Activated T-cell treated with anti-CD3 and anti-CD28 coated beads, Interleukin-2, amount 50 U/mL, for 4 hours (primary cell): ENCODE results near the gene ARTN. TPM values are rescaled to one million over a fixed set of nuclear protein-coding genes. Genes with fewer than 3 reads are reported as not detected.
A peak's percentile ranks its signal among the peaks of the same experiment; 100 is the strongest.

Experiments used
- ATAC-seq, 2 donors: fragments of 200-7000 bp; cut with Tn5 transposase; one replicate each; pipeline ENCODE4 v1.10.0; 2021
- DNase-seq: peaks from one replicate; pipeline ENCODE4 v3.0.0-alpha.2; 2020
- H3K27me3 Mint-ChIP-seq: one replicate; pipeline ENCODE4 v1.8.0; 2021; ENCODE audit warnings: low read depth, mixed read lengths
- H3K36me3 Mint-ChIP-seq: one replicate; pipeline ENCODE4 v1.8.0; 2022; ENCODE audit warnings: mixed read lengths; ENCODE audit not compliant: insufficient read depth
- H3K4me1 Mint-ChIP-seq: one replicate; pipeline ENCODE4 v1.8.0; 2021; ENCODE audit warnings: low read depth, mixed read lengths
- H3K4me3 Mint-ChIP-seq: one replicate; pipeline ENCODE4 v1.8.0; 2021; ENCODE audit warnings: mild to moderate bottlenecking, moderate library complexity, mixed read lengths
- H3K9me3 Mint-ChIP-seq: one replicate; pipeline ENCODE4 v1.8.0; 2021; ENCODE audit warnings: mixed read lengths
- total RNA-seq, 3 donors: library from RNA; stranded (reverse); gene quantifications; one replicate each; pipeline ENCODE4 v1.2.1, GENCODE V29; 2021

ARTN gene
- total RNA-seq, 3 donors from 2014 or later: 0.33 to 0.45 (median 0.40) TPM

DNA sequence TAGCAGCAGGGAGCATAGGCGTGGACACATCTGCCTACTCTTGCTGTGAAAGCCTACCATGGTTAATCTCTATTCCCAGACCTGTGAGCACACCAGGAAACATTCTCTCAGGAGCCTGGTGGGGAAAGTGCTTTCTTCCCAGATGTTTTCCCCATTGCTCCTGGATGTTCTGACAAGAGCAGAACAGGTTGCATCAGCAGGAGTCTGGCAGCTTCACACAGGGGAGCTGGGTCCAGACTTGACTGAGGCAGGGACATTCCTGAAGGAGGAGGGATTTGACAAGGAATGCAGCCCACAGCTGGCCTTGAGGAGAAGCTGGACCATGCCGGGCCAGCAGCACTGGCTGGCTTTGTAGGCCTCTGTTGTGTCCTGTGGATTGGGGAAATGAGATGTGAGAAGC is 21.0 kb upstream of the ARTN start:
- ATAC-seq: no peak
- no peaks in the 10 kb centered on the region for H3K4me1 Mint-ChIP-seq
- DNase-seq: no peak
- H3K4me3 Mint-ChIP-seq: no peak overlapping the region
- H3K9me3 Mint-ChIP-seq: no peaks in the 10 kb centered on the region
- no peaks in the 10 kb centered on the region for H3K27me3 Mint-ChIP-seq
- peaks cover 15% of the 10 kb centered on the region for H3K36me3 Mint-ChIP-seq

DNA sequence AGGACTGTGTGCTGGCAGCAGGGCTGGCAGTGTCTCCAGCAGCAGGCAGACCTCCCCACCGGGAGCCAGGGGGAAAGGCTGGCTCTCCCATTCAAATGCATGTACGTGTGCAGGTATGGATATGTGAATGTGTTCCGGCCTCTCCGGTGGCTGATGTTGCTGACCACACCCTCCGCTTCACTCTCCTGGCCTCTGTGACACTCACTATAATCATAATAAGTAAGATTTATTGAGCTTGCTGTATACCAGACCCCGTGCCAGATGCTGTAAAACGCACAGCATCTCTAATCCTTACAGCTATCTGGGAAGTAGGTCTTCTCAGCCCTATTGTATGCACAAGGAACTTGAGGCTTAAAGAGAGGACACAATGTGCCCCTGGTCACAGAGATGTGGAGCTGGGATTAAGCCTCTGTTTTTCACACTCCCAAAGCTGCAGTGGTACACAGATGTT is 20.5 kb upstream of the ARTN start:
- H3K4me3 Mint-ChIP-seq: no peak overlapping the region
- DNase-seq (no peak), ATAC-seq (no peak)
- H3K36me3 Mint-ChIP-seq: peaks cover 12% of the 10 kb centered on the region
- H3K4me1 Mint-ChIP-seq: no peaks in the 10 kb centered on the region
- no peaks in the 10 kb centered on the region for H3K27me3 Mint-ChIP-seq
- H3K9me3 Mint-ChIP-seq: no peaks in the 10 kb centered on the region

DNA sequence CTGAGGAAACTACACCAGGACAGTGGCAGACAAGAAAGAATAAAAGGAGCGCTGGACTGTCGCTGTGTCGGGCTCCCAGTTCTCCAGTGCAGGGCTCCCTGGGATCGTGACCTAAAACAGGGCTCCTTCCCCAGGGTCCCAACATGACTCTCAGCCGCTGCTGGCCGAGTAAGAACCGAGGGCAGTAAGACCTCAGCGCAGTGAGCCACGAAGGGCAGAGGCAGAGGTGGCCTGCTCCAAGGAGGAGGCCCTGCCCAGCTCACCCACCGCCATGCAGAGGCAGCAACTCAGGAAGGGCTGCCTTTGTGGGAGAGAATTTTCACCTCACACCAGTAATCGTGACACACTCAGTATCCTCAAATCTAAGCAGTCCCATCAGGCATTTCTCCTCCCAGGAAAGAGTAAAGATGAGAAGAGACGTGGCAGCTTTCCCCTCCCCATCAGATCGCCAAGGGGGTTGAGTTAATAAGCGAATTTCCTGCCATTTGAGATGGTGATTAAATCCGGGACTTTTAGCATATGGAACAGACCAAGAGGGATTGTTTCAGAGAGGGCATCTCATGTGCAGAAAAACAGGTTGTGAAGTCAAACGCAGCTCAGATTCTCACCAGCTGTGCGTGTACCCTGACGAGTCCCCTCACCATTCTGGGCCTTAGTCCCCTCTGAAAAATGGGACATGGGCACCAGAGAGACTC is 19.8 kb upstream of the ARTN start:
- ATAC-seq (no peak), DNase-seq (no peak)
- no peaks in the 10 kb centered on the region for H3K27me3 Mint-ChIP-seq
- H3K4me1 Mint-ChIP-seq: no peaks in the 10 kb centered on the region
- H3K9me3 Mint-ChIP-seq: no peaks in the 10 kb centered on the region
- H3K36me3 Mint-ChIP-seq: peaks cover 11% of the 10 kb centered on the region
- H3K4me3 Mint-ChIP-seq: no peak overlapping the region

DNA sequence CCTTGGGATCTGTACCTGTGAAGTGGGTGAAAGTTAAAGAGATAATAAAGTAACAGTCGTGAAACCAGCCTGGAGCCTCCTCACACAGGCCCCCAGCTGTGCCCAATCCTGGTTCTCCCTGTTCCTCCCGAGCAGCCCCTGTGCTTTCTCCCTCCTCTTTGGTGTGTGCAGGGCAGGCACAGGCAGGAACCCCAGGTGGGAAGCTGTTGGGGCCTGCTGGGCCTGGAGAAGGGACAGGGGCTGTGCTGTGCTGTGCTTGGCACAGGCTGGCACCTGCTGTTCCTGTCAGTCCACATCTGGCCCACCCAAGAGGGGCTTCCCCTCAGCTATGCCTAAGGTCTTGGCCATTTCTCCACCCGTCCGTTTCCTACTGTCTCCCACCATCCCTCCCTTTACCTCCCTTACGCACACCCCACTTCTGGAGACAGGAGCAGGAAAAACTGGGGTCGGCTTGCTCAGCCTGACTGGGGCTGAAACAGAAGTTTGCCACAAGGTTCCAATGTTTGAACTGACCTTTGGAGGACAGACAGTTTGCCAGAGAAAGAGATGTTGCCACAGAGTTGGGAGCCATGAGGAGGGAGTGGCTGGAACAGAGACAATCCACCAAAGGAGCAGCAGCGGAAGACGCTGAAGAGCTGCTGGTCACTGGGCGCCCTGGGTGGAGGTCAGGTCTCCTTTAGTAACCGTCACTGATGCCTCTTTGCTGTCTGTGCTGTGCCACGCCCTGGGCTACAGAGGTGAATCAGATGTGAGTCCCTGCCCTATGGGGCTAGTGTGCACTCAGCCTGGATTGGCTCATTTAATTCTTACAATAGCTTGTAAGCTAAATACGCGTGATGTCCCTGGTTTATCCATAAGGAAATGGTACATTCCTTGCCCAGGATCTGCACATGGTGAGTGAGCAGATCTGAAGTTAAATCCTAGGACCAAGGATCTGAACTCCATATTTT is 18.8 kb upstream of the ARTN start:
- Mint-ChIP-seq H3K4me1 (no peaks in the 10 kb centered on the region), H3K4me3 (no peak overlapping the region), H3K9me3 (no peaks in the 10 kb centered on the region), H3K27me3 (no peaks in the 10 kb centered on the region), H3K36me3 (peaks cover 4% of the 10 kb centered on the region)
- ATAC-seq: no peak
- no peak for DNase-seq

DNA sequence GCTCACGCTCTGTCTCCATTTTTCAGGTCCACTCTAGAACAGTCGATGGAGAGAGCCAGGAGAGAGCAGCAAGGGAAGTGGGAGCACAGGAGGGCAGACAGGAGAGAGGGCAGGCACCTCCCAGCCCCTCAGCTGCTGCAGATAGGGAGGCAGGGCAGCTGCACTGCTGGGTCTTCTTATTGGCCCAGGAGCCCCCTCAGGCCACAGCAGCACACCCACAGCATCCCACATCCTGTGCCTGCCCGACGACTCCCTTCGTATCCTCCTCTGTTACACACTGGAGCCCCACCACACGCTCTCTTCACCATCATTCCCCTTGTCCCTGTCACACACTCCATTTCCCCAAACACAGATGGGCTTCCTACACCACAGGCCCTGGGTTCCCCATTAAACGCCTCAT is 13.7 kb upstream of the ARTN start:
- no peak overlapping the region for H3K4me3 Mint-ChIP-seq
- no peaks in the 10 kb centered on the region for H3K27me3 Mint-ChIP-seq
- ATAC-seq: no peak
- no peaks in the 10 kb centered on the region for H3K9me3 Mint-ChIP-seq
- peaks cover 7% of the 10 kb centered on the region for H3K36me3 Mint-ChIP-seq
- no peak for DNase-seq
- no peaks in the 10 kb centered on the region for H3K4me1 Mint-ChIP-seq

DNA sequence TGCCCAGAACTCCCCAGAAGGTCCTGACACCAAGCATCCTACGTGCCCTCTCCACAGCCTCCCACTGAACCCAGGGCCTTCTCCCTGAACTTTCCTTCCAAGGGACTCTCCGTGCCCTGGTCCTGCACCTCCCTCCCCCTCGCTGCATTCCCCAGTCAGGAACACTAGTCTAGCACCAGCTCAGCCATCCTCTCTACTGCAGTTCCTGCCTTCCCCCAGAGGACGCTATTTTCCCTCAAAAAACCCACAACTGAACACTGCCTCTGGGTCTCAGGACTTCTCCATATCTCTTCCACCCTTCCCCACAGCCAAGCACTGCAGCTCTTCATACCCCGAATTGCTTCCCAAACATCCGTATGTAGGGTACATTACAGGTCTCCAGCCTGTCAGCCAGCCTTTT is 12.6 kb upstream of the ARTN start:
- Mint-ChIP-seq H3K27me3 (no peaks in the 10 kb centered on the region), H3K4me1 (no peaks in the 10 kb centered on the region), H3K4me3 (no peak overlapping the region), H3K9me3 (no peaks in the 10 kb centered on the region), H3K36me3 (peaks cover 13% of the 10 kb centered on the region)
- no peak for ATAC-seq
- no peak for DNase-seq

DNA sequence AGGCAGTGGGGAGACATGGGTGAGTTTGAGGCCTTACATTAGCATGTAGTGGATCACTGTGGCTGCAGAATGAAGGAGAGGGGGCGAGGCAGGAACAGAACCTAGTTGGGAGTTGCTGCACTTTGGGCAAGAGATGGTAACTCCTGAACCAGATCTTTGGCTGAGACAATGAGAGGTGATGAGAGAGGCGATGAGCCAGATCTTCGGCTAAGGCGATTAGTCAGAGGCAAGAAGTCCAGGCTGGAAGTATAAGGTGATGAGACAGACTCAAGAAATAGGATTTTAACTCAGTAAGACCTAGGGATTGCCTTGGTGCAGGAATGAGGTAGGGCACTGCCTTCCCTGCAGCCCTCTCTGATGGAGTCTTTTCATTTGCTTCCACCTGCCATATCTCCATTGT is 9.1 kb upstream of the ARTN start:
- H3K4me1 Mint-ChIP-seq: no peaks in the 10 kb centered on the region
- no peaks in the 10 kb centered on the region for H3K27me3 Mint-ChIP-seq
- H3K36me3 Mint-ChIP-seq: peaks cover 14% of the 10 kb centered on the region
- ATAC-seq: no peak
- DNase-seq: no peak
- H3K9me3 Mint-ChIP-seq: no peaks in the 10 kb centered on the region
- H3K4me3 Mint-ChIP-seq: no peak overlapping the region

DNA sequence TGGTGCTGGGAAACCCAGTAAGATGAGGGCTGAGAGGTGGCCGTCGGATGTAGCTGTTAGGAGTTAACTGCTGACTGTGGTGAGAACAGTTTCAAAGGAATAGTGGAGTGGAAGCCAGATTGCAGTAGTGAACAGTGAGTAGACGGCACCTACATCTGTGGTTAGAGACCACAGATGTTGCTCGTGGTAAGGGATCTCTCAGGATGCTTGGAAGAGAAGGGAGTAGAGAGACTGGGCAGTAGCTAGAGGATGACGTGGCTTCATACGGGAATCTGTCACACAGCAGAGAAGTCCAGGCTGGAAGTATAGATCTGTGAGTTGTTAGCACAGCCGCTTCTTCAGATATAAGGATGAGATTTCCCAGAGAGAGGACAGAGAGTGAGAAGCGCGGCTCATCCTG is 7.8 kb upstream of the ARTN start:
- DNase-seq: no peak
- no peak for ATAC-seq
- Mint-ChIP-seq H3K9me3 (no peaks in the 10 kb centered on the region), H3K36me3 (peaks cover 14% of the 10 kb centered on the region), H3K4me3 (no peak overlapping the region), H3K4me1 (no peaks in the 10 kb centered on the region), H3K27me3 (no peaks in the 10 kb centered on the region)

DNA sequence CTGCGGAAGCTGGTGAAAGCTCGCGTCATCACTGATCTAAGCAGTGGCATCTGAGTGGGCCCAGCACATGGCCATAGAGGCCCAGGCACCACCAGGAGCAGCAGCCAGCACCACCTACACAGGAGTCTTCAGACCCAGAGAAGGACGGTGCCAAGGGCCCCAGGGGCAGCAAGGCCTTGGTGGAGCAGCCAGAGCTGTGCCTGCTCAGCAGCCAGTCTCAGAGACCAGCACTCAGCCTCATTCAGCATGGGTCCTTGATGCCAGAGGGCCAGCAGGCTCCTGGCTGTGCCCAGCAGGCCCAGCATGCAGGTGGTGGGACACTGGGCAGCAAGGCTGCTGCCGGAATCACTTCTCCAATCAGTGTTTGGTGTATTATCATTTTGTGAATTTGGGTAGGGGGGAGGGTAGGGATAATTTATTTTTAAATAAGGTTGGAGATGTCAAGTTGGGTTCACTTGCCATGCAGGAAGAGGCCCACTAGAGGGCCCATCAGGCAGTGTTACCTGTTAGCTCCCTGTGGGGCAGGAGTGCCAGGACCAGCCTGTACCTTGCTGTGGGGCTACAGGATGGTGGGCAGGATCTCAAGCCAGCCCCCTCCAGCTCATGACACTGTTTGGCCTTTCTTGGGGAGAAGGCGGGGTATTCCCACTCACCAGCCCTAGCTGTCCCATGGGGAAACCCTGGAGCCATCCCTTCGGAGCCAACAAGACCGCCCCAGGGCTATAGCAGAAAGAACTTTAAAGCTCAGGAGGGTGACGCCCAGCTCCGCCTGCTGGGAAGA is 3.2 kb upstream of the ARTN start:
- ATAC-seq: peak in 1 of 2 donors; percentile 27
- H3K9me3 Mint-ChIP-seq: no peaks in the 10 kb centered on the region
- peaks cover 24% of the 10 kb centered on the region for H3K27me3 Mint-ChIP-seq
- no peak for DNase-seq
- H3K4me1 Mint-ChIP-seq: peaks cover 10% of the 10 kb centered on the region
- H3K4me3 Mint-ChIP-seq: no peak overlapping the region
- peaks cover 6% of the 10 kb centered on the region for H3K36me3 Mint-ChIP-seq

DNA sequence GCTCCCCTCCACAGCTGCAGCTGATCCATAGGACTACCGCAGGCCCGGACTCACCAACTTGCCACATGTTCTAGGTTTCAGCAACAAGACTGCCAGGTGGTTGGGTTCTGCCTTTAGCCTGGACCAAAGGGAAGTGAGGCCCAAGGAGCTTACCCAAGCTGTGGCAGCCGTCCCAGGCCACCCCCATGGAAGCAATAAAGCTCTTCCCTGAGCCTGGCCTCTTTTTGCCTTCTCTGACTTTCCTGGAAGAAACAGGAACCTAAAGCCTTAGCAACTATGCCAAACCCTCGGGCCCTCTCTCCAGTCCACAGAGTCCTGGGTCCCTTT is 2.7 kb upstream of the ARTN start:
- Mint-ChIP-seq H3K4me3 (no peak overlapping the region), H3K4me1 (peaks cover 10% of the 10 kb centered on the region), H3K36me3 (peaks cover 2% of the 10 kb centered on the region), H3K27me3 (peaks cover 30% of the 10 kb centered on the region), H3K9me3 (no peaks in the 10 kb centered on the region)
- ATAC-seq (no peak), DNase-seq (no peak)

DNA sequence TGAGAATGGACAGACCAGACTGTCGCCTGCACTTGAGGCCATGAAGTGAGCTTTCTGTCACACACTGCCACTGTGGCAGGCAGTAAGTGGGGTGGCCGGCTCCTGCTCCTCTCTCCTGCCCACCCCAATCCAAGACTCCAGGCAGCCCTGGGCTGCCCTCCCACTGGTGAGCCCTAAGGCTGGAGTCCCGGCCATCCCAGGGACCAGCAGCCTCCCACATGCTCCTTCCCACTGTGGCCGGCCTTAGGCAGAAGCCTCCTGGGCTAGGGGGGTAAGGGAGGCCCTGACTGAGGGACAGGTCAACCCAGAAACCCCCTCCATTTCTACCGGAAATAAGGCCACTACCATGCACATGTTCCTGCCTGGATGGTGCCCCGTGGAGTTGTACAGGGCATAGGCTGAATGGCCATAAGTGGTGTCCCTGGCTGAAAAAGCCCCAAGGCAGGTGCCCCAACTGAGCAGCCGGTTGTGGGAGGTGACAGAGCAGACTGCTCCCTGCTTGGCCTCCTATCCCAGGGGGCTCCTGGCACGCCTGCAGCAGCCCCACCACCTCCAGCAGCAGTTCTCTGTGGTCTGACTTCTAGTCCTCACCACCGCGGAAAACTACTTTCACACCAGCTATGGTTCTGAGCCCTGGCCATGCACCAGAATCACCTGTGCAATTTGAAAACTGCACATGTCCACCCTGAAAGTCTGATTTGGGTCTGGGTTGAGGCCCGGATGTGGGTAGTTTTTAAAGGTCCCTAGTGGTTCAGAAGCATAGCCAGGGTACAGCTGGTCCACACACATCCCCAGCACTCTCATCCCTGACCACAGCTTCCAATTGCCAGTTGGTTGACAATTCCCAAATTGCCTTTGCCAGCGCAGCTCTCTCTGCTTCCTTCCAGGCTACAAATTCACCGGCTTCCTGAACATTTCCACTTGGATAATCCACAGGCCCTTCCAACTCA is 1.6 kb upstream of the ARTN start:
- DNase-seq: no peak
- Mint-ChIP-seq H3K9me3 (no peaks in the 10 kb centered on the region), H3K4me3 (no peak overlapping the region)

DNA sequence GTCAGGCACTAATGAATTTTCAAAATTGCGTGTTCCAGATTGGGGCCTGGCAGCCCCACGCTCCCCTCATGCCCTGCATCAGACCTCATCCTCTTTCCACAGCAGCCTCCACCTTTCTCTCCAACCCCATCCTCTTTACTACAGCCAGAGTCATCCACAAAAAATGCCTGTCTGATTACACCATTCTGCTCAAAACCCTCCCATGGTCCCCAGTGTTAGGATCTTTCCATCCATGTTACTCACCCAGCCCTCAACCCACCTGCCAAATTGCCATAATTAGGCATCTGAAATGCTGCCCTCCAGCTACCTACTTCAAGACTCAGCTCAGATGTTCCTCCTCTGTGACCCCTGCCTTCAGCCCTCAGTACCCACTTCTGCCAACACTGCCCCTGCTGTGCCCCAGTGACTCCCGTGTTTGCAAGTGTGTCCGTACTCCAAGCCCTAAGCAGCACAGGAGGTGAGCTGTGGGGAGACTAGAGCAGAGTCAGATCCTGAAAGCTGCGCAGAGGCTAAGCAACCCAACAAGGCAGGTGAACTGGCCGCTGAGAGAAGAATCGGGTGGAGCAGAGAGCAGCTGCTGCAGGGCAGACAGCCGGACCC is 715 bp upstream of the ARTN start:
- DNase-seq: no peak
- H3K4me1 Mint-ChIP-seq: peaks cover 10% of the 10 kb centered on the region
- peaks cover 37% of the 10 kb centered on the region for H3K27me3 Mint-ChIP-seq
- peak in 1 of 2 donors; percentile 10 for ATAC-seq
- H3K4me3 Mint-ChIP-seq: no peak overlapping the region
- no peaks in the 10 kb centered on the region for H3K9me3 Mint-ChIP-seq
- H3K36me3 Mint-ChIP-seq: no peaks in the 10 kb centered on the region

More for the DNA sequence above, 1.6 kb upstream of the ARTN start:
- Mint-ChIP-seq H3K4me1 (peaks cover 10% of the 10 kb centered on the region), H3K27me3 (peaks cover 35% of the 10 kb centered on the region), H3K36me3 (no peaks in the 10 kb centered on the region)
- no peak for ATAC-seq
